Measurements from ENCODE around the gene ZBTB38. TPM values are rescaled to one million over a fixed set of nuclear protein-coding genes. Genes with fewer than 3 reads are reported as not detected.
A peak's percentile ranks its signal among the peaks of the same experiment; 100 is the strongest.

Gene ZBTB38
- total RNA-seq, 1 donor from 2014 or later = 24.5 TPM

DNA sequence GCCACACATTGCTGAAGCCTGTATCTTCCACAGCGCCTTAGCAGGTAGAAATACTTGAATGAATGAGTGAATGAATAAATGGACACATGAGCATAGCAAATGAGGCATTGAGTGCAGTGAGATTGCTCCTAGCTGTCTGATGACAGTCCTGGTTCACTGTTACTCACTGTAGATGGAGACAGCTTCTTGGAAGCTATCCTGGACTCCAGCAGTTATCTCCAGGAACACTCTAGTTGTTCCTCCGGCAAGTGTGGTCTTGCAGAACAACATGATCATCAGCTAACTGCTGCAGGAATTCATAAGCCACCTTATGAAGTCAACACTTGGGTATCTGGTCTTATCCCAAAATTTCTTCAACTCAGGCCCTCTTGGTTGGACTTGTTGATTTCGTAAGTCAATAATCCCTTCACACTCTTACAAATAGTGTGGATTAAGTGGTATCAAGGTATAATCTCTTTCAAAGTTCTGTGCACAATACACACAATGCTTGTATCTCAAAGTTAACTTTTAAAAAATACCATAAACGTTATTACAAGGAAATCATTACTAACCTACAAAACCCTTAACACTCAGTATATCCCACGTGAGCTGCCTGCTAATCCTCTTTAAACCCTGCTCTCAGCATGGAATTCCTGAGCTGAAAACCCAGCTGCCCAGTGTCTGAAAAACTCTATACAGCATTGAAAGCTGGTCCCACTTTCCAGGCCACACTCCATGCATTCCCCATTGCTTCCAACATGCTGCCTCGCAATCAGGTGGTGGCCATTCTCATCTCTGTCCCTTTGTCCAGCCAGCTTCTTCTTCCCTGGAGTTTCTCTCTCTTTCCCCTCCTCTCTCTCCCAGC lies 14.4 kb upstream of the ZBTB38 start:
- no peak overlapping the region for H3K4me3 ChIP-seq
- H2AFZ ChIP-seq (replicated peaks) = peak overlapping the region; percentile 23
- H3K36me3 ChIP-seq = no peaks in the 10 kb centered on the region
- H3K27me3 Mint-ChIP-seq (ENCODE audit: insufficient read depth, low read depth) = peaks cover 6% of the 10 kb centered on the region
- H3K27ac ChIP-seq = peak overlapping the region; percentile 55
- H3K9me3 ChIP-seq (ENCODE audit: low read depth) = no peaks in the 10 kb centered on the region
- H3K4me2 ChIP-seq = peak overlapping the region; percentile 25
- H3K27ac Mint-ChIP-seq = peak overlapping the region; percentile 80
- no peak overlapping the region for H3K4me3 Mint-ChIP-seq
- no peaks in the 10 kb centered on the region for H3K79me2 ChIP-seq (ENCODE audit: low read depth)
- no peaks in the 10 kb centered on the region for H3K36me3 Mint-ChIP-seq
- H3F3A ChIP-seq (ENCODE audit: low read depth) = peaks cover 5% of the 10 kb centered on the region
- H4K20me1 ChIP-seq (ENCODE audit: low read depth) = no peaks in the 10 kb centered on the region
- no peaks in the 10 kb centered on the region for H3K27me3 ChIP-seq
- no peak overlapping the region for H3K9ac ChIP-seq
- DNase-seq (ENCODE audit: low spot score) = peak; percentile 61
- peaks cover 15% of the 10 kb centered on the region for H3K4me1 ChIP-seq
- TF ChIP-seq EZH2 (IDR thresholded peaks at IDR 0.05) = no peak
- TF ChIP-seq CTCF (IDR thresholded peaks at IDR 0.05) = no peak
- TF ChIP-seq EZH2phosphoT487 (IDR thresholded peaks at IDR 0.05) = no peak
- H3K9me3 Mint-ChIP-seq = no peaks in the 10 kb centered on the region
- H3K4me1 Mint-ChIP-seq = peaks cover 23% of the 10 kb centered on the region

- Histone ChIP-seq H3K79me2 (ENCODE audit: low read depth) (no peaks in the 10 kb centered on the region), H3K27ac (peak overlapping the region; percentile 55), H3K4me1 (peaks cover 15% of the 10 kb centered on the region), H3K36me3 (no peaks in the 10 kb centered on the region), H4K20me1 (ENCODE audit: low read depth) (no peaks in the 10 kb centered on the region), H3K9me3 (ENCODE audit: low read depth) (no peaks in the 10 kb centered on the region), H3K4me3 (no peak overlapping the region), H3F3A (ENCODE audit: low read depth) (peaks cover 5% of the 10 kb centered on the region), H2AFZ (replicated peaks) (peak overlapping the region; percentile 23), H3K4me2 (peak overlapping the region; percentile 25), H3K9ac (no peak overlapping the region), H3K27me3 (no peaks in the 10 kb centered on the region)
- Mint-ChIP-seq H3K27ac (peak overlapping the region; percentile 80), H3K9me3 (no peaks in the 10 kb centered on the region), H3K27me3 (ENCODE audit: insufficient read depth, low read depth) (peaks cover 6% of the 10 kb centered on the region), H3K4me3 (no peak overlapping the region), H3K36me3 (no peaks in the 10 kb centered on the region), H3K4me1 (peaks cover 23% of the 10 kb centered on the region)
- no peak for TF ChIP-seq CTCF (IDR thresholded peaks at IDR 0.05)
- no peak for TF ChIP-seq EZH2phosphoT487 (IDR thresholded peaks at IDR 0.05)
- no peak for TF ChIP-seq EZH2 (IDR thresholded peaks at IDR 0.05)
- DNase-seq (ENCODE audit: low spot score) = no peak
Measured at GRCh38 chr3:141354517-141354916, 13.8 kb upstream of the ZBTB38 start.

DNA sequence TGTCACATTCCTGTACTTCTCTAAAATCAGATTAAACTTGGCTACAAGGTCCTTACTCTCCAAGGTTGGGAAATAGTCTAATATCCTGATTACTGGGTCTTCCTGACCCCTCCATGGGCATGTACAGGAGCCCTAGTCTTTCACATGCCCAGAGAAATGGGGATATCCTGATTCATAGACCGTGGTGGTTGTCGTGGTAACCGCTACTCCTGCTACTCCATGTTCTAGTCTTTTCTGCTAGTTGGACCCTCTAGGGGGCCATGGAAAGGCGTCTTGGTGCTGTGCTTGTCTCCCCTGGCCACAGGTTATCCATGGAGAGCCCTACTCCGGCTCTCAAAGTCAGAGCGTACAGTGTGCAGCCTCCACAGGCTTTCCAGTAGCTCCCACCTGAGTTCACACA lies 13.1 kb upstream of the ZBTB38 start:
- no peak for DNase-seq (ENCODE audit: low spot score)
- Histone ChIP-seq H2AFZ (replicated peaks) (peak overlapping the region; percentile 18), H3K9me3 (ENCODE audit: low read depth) (no peaks in the 10 kb centered on the region), H3K36me3 (no peaks in the 10 kb centered on the region), H3K9ac (no peak overlapping the region), H4K20me1 (ENCODE audit: low read depth) (no peaks in the 10 kb centered on the region), H3K27me3 (no peaks in the 10 kb centered on the region), H3K4me3 (no peak overlapping the region), H3K79me2 (ENCODE audit: low read depth) (no peaks in the 10 kb centered on the region), H3F3A (ENCODE audit: low read depth) (peaks cover 5% of the 10 kb centered on the region), H3K27ac (no peak overlapping the region), H3K4me2 (no peak overlapping the region), H3K4me1 (peaks cover 15% of the 10 kb centered on the region)
- peaks cover 23% of the 10 kb centered on the region for H3K4me1 Mint-ChIP-seq
- H3K4me3 Mint-ChIP-seq = no peak overlapping the region
- H3K27me3 Mint-ChIP-seq (ENCODE audit: insufficient read depth, low read depth) = peaks cover 6% of the 10 kb centered on the region
- no peak for TF ChIP-seq EZH2phosphoT487 (IDR thresholded peaks at IDR 0.05)
- TF ChIP-seq EZH2 (IDR thresholded peaks at IDR 0.05) = no peak
- TF ChIP-seq CTCF (IDR thresholded peaks at IDR 0.05) = no peak
- H3K36me3 Mint-ChIP-seq = no peaks in the 10 kb centered on the region
- H3K27ac Mint-ChIP-seq = no peak overlapping the region
- no peaks in the 10 kb centered on the region for H3K9me3 Mint-ChIP-seq
